HG03064 (cell line): ENCODE measurements around the gene COA1.
"Not testable (repeated sequence)": the region's sequence is repeated elsewhere in the genome, so short reads cannot be mapped to it uniquely, and the experiment has no call there.

Experiments
- ATAC-seq: cut with Tn5 transposase; IDR thresholded peaks from one replicate; pipeline ENCODE4 v1.9.1; 2021; ENCODE audit warnings: low read depth; ENCODE audit not compliant: unreplicated experiment

COA1 gene

DNA sequence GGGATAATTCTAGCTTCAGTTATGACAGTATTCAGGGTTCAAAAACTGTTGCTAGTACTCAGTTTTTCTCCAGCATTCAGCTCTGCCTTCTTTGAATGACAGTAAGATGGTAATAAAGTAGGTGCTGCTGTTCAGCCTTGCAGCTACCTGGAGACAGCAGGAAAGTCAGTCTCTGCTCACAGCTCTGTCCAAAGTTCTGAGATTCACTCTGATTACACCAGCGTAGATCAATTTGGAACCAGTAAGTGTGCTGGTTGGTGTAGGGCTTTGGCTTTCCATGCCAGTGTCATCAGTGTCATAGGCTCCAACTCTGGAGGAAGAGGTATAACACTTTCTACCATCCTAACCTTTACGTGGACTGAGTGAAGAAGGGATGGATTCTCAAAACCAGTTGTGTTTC lies 120.2 kb downstream of the COA1 start:
- no peak for ATAC-seq

- no peak for ATAC-seq
These were observed 125.1 kb downstream of the COA1 start for GRCh38 chr7:43604251-43604650.

- no peak for ATAC-seq
These were observed 127.1 kb downstream of the COA1 start for GRCh38 chr7:43602256-43602655.

- ATAC-seq: no peak
These were observed 129.3 kb downstream of the COA1 start for GRCh38 chr7:43600056-43600455.

DNA sequence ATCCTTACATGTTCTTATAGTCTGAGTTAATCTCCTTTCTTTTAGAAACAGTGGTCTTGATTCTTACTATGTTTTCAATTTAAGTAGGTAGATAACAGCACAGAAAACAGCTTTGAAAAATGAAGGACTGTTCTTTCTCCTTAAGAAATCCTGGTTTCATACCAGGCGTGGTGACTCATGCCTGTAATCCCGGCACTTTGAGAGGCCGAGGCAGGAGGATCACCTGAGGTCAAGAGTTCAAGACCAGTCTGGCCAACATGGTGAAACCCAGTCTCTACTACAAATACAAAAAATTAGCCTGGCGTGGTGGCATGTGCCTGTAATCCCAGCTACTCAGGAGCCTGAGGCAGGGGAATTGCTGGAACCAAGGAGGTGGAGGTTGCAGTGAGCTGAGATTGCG lies 132.9 kb downstream of the COA1 start:
- not testable (repeated sequence) for ATAC-seq

- ATAC-seq: no peak
These were observed 135.3 kb downstream of the COA1 start for GRCh38 chr7:43594020-43594419.

DNA sequence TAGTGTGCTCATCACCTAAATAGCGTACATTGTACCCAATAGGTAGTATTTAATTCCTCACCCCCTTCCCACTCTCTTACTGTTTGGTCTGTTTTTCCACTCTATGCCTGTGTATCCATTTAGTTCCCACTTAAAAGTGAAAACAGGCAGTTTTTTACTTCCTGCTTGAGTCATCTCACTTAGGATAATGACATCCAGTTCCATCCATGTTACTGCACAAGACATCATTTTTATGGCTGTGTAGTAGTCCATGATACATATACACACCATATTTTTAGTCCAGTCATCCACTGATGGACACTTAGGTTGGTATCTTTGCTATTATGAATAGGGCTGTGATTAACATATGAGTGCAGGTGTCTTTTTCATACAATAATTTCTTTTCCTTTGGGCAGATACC lies 136.3 kb downstream of the COA1 start:
- ATAC-seq: no peak

DNA sequence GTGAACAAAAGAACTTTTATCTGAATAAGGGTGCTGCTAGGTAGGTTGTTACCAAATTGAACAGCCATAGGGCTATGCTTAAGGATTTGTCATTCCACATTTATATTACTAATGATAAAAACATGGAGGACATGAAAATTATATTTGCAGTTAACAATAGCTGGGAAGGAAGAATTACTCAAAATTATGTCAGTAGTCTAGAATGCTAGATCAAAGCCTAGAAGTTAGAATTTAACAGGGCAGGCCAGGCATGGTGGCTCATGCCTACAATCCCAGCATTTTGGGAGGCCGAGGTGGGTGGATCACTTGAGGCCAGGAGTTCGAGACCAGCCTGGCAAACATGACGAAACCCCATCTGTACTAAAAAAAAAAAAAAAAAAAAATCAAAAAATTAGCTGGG lies 137.0 kb downstream of the COA1 start:
- no peak for ATAC-seq

DNA sequence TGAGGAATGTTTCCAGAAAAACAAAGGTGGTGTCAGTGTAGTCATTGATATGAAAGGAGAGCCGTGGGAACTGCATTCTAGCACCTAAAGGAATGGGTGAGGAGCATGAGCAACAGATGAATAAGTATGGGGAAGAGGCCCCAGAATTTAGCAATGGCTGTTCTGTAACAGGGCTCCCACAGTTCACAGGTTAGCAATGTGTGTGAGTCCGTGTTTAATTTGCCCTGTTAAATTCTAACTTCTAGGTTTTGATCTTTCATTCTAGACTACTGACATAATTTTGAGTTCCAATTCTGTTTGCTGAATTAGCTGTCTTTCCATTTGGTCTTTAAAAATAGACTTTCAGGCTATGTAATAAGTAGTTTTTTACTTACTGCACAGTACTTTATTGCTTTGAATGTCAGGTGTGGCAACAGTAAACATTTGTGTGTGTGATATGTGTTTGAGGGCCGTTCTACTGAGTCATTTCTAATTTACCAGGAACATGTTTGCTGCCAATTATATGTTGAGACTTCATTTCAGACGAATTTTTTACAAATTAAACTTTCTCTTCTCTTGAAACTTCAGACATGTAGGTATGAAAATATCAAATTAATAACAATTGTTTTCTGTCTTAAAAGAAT lies 137.7 kb downstream of the COA1 start:
- ATAC-seq: no peak

DNA sequence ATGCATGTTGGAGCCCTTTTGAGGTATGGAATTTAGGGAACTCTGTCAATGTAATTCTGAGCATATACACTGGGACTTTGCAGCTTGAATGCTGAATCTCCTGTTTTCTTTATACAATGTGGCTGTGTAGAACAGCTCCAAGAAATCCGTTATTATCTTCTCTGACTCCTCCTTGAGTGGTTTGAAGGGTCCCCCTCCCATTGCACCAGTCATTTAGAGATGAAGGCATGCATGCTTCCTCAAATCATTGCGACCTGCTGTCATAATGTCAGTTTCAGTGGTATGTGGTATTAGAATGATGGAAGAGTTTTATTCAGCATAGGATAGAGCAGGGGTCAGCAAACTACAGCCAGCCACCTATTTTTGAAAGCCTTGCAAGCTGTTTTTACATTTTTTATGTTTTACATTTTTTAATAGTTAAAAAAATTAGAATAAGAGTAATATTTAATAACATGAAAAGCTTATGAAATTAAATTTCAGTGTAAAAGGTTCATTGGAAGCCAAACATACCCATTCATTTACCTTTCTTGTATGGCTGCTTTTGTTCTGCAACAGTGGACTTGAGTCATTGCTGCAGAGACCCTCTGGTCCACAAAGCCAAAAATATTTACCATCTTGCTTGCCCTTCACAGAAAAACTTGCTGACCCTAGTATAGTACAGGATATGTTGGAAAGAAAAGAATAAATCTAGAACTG lies 138.3 kb downstream of the COA1 start:
- ATAC-seq: peak; percentile 71

- no peak for ATAC-seq
These were observed 139.6 kb downstream of the COA1 start for GRCh38 chr7:43589728-43590127.
